GM12891 (cell line): Measurements from ENCODE around the gene PCSK9.

ENCODE experiments used
- POLR2A ChIP-seq: IDR thresholded peaks from 2 replicates; pipeline ENCODE4 v1.6.1; 2011; ENCODE audit warnings: low read depth, low read length, control low read depth
- POLR2AphosphoS5 ChIP-seq: IDR thresholded peaks from 2 replicates; pipeline ENCODE4 v1.6.1; 2011; ENCODE audit warnings: low read depth, low read length, control low read depth

GRCh38 chr1:55049914-55050278 lies 10.5 kb downstream of the PCSK9 start:
- TF ChIP-seq POLR2AphosphoS5 (no peak), POLR2A (no peak)
